Measurements from ENCODE around the gene BID. TPM values are rescaled to one million over a fixed set of nuclear protein-coding genes. Genes with fewer than 3 reads are reported as not detected.

The BID gene
- total RNA-seq, 3 donors from 2014 or later (not counting 1 experiment from before 2014, with no cell fraction given), result 40.9 to 42.4 (median 42.3) TPM

- H3K4me1 Mint-ChIP-seq, result peaks cover 0 to 7% of the 10 kb centered on the region in 2 donors
- Histone ChIP-seq H3K27me3 (ENCODE audit: control insufficient read depth, insufficient read depth, low read length) (no peaks in the 10 kb centered on the region), H3K27ac (ENCODE audit: low read length) (no peak overlapping the region), H3K36me3 (ENCODE audit: control insufficient read depth, insufficient read depth, low read length) (peaks cover 13% of the 10 kb centered on the region), H3K4me3 (ENCODE audit: low read length) (no peak overlapping the region), H3K9me3 (ENCODE audit: control insufficient read depth, insufficient read depth, low read length) (no peaks in the 10 kb centered on the region), H3K4me1 (ENCODE audit: control insufficient read depth, insufficient read depth, low read length) (peaks cover 16% of the 10 kb centered on the region)
- no peak overlapping the region for H3K4me3 Mint-ChIP-seq
- DNase-seq (no peak), ATAC-seq (no peak)
- H3K27me3 Mint-ChIP-seq (ENCODE audit: low read depth in 2 of 2), result peaks cover 0 to 4% of the 10 kb centered on the region in 2 donors
- TF ChIP-seq CTCF (IDR thresholded peaks at IDR 0.05), result no peak
- intact Hi-C loops (cut with micrococcal nuclease), result no loop called here
- no peak overlapping the region for H3K27ac Mint-ChIP-seq
- no peaks in the 10 kb centered on the region for H3K9me3 Mint-ChIP-seq
- H3K36me3 Mint-ChIP-seq, result no peaks in the 10 kb centered on the region
- WGBS (ENCODE audit: insufficient coverage), result 96% methylated on average over 21 of the region's 21 CpGs
Measured at GRCh38 chr22:17791196-17791595, 16.9 kb upstream of the BID start.

- no peak for ATAC-seq
- TF ChIP-seq CTCF (IDR thresholded peaks at IDR 0.05), result no peak
- H3K9me3 Mint-ChIP-seq, result no peaks in the 10 kb centered on the region
- no peak overlapping the region for H3K4me3 Mint-ChIP-seq
- H3K36me3 Mint-ChIP-seq, result no peaks in the 10 kb centered on the region
- H3K27ac ChIP-seq (ENCODE audit: low read length), result no peak overlapping the region
- DNase-seq, result no peak
- no peaks in the 10 kb centered on the region for H3K9me3 ChIP-seq (ENCODE audit: control insufficient read depth, insufficient read depth, low read length)
- H3K4me1 Mint-ChIP-seq, result peaks cover 0 to 11% of the 10 kb centered on the region in 2 donors
- 93% methylated on average over 26 of the region's 27 CpGs for WGBS (ENCODE audit: insufficient coverage)
- H3K27ac Mint-ChIP-seq, result no peak overlapping the region
- H3K4me1 ChIP-seq (ENCODE audit: control insufficient read depth, insufficient read depth, low read length), result peaks cover 24% of the 10 kb centered on the region
- no peaks in the 10 kb centered on the region for H3K27me3 ChIP-seq (ENCODE audit: control insufficient read depth, insufficient read depth, low read length)
- intact Hi-C loops (cut with micrococcal nuclease), result loop anchor here (5.0 kb wide), 1 partner anchor 47 kb away; no protein-coding TSS in a partner anchor
- peaks cover 13% of the 10 kb centered on the region for H3K36me3 ChIP-seq (ENCODE audit: control insufficient read depth, insufficient read depth, low read length)
- H3K27me3 Mint-ChIP-seq (ENCODE audit: low read depth in 2 of 2), result peaks cover 0 to 4% of the 10 kb centered on the region in 2 donors
- H3K4me3 ChIP-seq (ENCODE audit: low read length), result no peak overlapping the region
Measured at GRCh38 chr22:17789379-17790200, 15.3 kb upstream of the BID start.

GRCh38 chr22:17788528-17789378, 14.5 kb upstream of the BID start:
- Mint-ChIP-seq H3K27me3 (ENCODE audit: low read depth in 2 of 2) (peaks cover 0 to 4% of the 10 kb centered on the region in 2 donors), H3K4me1 (peaks cover 0 to 11% of the 10 kb centered on the region in 2 donors), H3K4me3 (no peak overlapping the region), H3K27ac (no peak overlapping the region), H3K9me3 (no peaks in the 10 kb centered on the region), H3K36me3 (no peaks in the 10 kb centered on the region)
- intact Hi-C loops (cut with micrococcal nuclease), result loop anchor here (5.0 kb wide), 1 partner anchor 46 kb away; no protein-coding TSS in a partner anchor
- DNase-seq, result no peak
- 96% methylated on average over 30 of the region's 32 CpGs for WGBS (ENCODE audit: insufficient coverage)
- H3K9me3 ChIP-seq (ENCODE audit: control insufficient read depth, insufficient read depth, low read length), result no peaks in the 10 kb centered on the region
- H3K27ac ChIP-seq (ENCODE audit: low read length), result no peak overlapping the region
- ATAC-seq, result no peak
- peaks cover 13% of the 10 kb centered on the region for H3K36me3 ChIP-seq (ENCODE audit: control insufficient read depth, insufficient read depth, low read length)
- no peak for TF ChIP-seq CTCF (IDR thresholded peaks at IDR 0.05)
- no peaks in the 10 kb centered on the region for H3K27me3 ChIP-seq (ENCODE audit: control insufficient read depth, insufficient read depth, low read length)
- H3K4me3 ChIP-seq (ENCODE audit: low read length), result no peak overlapping the region
- peaks cover 24% of the 10 kb centered on the region for H3K4me1 ChIP-seq (ENCODE audit: control insufficient read depth, insufficient read depth, low read length)
